AG04449 (cell line): Measurements from ENCODE around the gene PDE1A.
"Not testable (repeated sequence)": the region's sequence is repeated elsewhere in the genome, so short reads cannot be mapped to it uniquely, and the experiment has no call there.

ENCODE experiments used
- CTCF ChIA-PET: fragments of 350-600 bp; formaldehyde crosslinking; extraction: SDS; loops from one replicate; lab custom pipeline; 2021; ENCODE audit warnings: antibody characterized with exemption; lab: Yijun Ruan, JAX
- POLR2A ChIA-PET: fragments of 400-600, 350-600 bp; formaldehyde crosslinking; extraction: SDS; loops from one replicate; lab custom pipeline; 2020; ENCODE audit warnings: antibody characterized with exemption, inconsistent platforms; lab: Yijun Ruan, JAX
- DNase-seq: peaks from one replicate; pipeline ENCODE4 v3.0.0-alpha.2; 2010; ENCODE audit warnings: low read depth, low spot score
- H3K4me3 ChIP-seq: 2 replicates; pipeline ENCODE4 v1.5.1; 2011; ENCODE audit warnings: low read depth, mild to moderate bottlenecking, control low read depth, low read length
- CTCF ChIP-seq: IDR thresholded peaks from one replicate; pipeline ENCODE4 v1.5.1; 2011; ENCODE audit warnings: mild to moderate bottlenecking, moderate library complexity, low read length, control low read depth, inconsistent platforms; ENCODE audit not compliant: insufficient read depth; ENCODE audit errors: missing control alignments

The PDE1A gene

GRCh38 chr2:182406221-182406620 lies 20.6 kb downstream of the PDE1A start:
- CTCF ChIA-PET: no interaction called here
- no peak overlapping the region for H3K4me3 ChIP-seq
- no peak for TF ChIP-seq CTCF
- POLR2A ChIA-PET: no interaction called here
- no peak for DNase-seq

- TF ChIP-seq CTCF: no peak
- CTCF ChIA-PET: no interaction called here
- POLR2A ChIA-PET: no interaction called here
- no peak overlapping the region for H3K4me3 ChIP-seq
- no peak for DNase-seq
Observed at GRCh38 chr2:182404975-182405561, 21.8 kb downstream of the PDE1A start.

- no peak for DNase-seq
- ChIA-PET CTCF (no interaction called here), POLR2A (no interaction called here)
- no peak overlapping the region for H3K4me3 ChIP-seq
- TF ChIP-seq CTCF: no peak
Observed at GRCh38 chr2:182404092-182404491, 22.7 kb downstream of the PDE1A start.

- CTCF ChIA-PET: no interaction called here
- no peak for DNase-seq
- POLR2A ChIA-PET: no interaction called here
- TF ChIP-seq CTCF: no peak
- no peak overlapping the region for H3K4me3 ChIP-seq
Observed at GRCh38 chr2:182393270-182393760, 33.5 kb downstream of the PDE1A start.

GRCh38 chr2:182391443-182391842 lies 35.4 kb downstream of the PDE1A start:
- no peak for TF ChIP-seq CTCF
- H3K4me3 ChIP-seq: no peak overlapping the region
- ChIA-PET POLR2A (no interaction called here), CTCF (no interaction called here)
- DNase-seq: no peak

- CTCF ChIA-PET, DNase-seq, POLR2A ChIA-PET, H3K4me3 ChIP-seq: not testable (repeated sequence)
Observed at GRCh38 chr2:182386267-182386880, 40.5 kb downstream of the PDE1A start.
